Activated naive CD4-positive, alpha-beta T cell treated with anti-CD3 and anti-CD28 coated beads, Interleukin-2, amount 50 U/mL, for 72 hours (primary cell): ENCODE measurements around the gene CYTH1. TPM values are rescaled to one million over a fixed set of nuclear protein-coding genes. Genes with fewer than 3 reads are reported as not detected.

Experiments
- ATAC-seq, 2 donors: fragments of 150-1000 bp; cut with Tn5 transposase; 2 replicates each; pipeline ENCODE4 v1.10.0; 2021; ENCODE audit warnings: mild to moderate bottlenecking in 2 of 2, moderate library complexity in 2 of 2
- DNase-seq, 2 donors: peaks; one replicate each; pipeline ENCODE4 v3.0.0; 2021 to 2022; ENCODE audit warnings: low spot score in 2 of 2
- H3K27ac Mint-ChIP-seq, 2 donors: one replicate each; pipeline ENCODE4 v1.8.0; 2022; ENCODE audit warnings: mild to moderate bottlenecking in 2 of 2, mixed read lengths in 2 of 2
- H3K36me3 Mint-ChIP-seq, 2 donors: one replicate each; pipeline ENCODE4 v1.8.0; 2022; ENCODE audit warnings: mixed read lengths in 2 of 2
- H3K9me3 Mint-ChIP-seq, 2 donors: one replicate each; pipeline ENCODE4 v1.8.0; 2022; ENCODE audit warnings: mixed read lengths in 2 of 2
- total RNA-seq, 2 donors: library from RNA; stranded (reverse); gene quantifications; one replicate each; pipeline ENCODE4 v1.2.3, GENCODE V29; 2022

CYTH1 gene
- total RNA-seq, 2 donors from 2014 or later, result 82.6 to 148 TPM

DNA sequence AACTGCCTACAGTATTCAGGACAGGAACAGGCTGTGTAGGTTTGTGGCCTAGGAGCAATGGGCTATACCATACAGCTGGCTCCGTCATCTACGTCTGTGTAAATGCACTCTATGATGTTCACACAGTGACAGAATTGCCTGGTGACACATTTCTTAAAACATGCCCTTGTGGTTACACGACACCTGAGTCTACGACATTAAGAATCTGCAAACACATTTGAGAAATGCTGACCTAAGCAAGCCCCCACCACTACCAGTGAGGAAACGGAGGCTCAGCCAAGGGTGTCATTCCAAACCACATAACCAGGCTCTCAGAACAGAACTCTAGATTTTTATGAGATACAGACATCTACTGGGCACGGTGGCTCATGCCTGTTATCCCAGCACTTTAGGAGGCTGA, 35.0 kb upstream of the CYTH1 start:
- Mint-ChIP-seq H3K9me3 (no peaks in the 10 kb centered on the region), H3K36me3 (peaks cover 29 to 30% of the 10 kb centered on the region in 2 donors), H3K27ac (peak overlapping the region; percentile 66 to 92)
- ATAC-seq (peak; percentile 93 to 96), DNase-seq (peak in 1 of 2 donors; percentile 36)

DNA sequence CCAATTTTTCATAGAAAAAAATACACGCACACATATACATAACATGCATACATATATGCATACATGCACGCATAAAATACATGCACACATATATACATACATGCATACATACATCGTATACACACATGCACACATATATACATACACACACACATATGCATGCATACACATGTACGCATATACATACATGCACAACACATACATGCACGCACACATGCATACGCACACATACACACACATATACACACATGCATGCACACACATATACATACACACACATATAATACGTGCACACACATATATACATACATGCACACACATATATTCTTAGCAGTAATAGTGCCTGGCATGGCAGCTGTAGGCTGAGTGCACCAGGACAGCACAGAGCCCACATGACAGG, 33.6 kb upstream of the CYTH1 start:
- no peak overlapping the region for H3K27ac Mint-ChIP-seq
- DNase-seq, result no peak
- no peaks in the 10 kb centered on the region for H3K9me3 Mint-ChIP-seq
- H3K36me3 Mint-ChIP-seq, result peaks cover 25 to 35% of the 10 kb centered on the region in 2 donors
- no peak for ATAC-seq

DNA sequence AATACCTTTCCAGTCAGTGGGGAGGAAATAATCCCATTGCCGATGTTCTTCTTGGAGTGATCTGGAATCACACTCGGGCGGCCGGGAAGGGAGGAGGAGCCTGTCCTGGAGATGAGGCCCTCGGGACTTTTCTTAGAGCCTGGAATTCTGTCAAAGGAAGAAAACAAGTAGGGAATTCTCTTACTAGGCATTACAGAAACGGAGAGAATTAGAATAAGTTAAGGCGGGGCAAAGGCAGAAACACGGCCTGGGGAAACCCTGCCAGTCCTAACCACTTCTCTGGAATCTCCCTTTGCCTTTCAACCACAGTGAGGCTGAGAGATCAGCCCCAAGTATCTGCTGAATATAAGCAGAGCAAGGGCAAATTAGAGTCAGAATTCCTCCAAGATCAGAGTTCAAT, 30.8 kb upstream of the CYTH1 start:
- H3K36me3 Mint-ChIP-seq, result peaks cover 13 to 32% of the 10 kb centered on the region in 2 donors
- H3K27ac Mint-ChIP-seq, result peak overlapping the region; percentile 24 to 36
- DNase-seq (no peak), ATAC-seq (no peak)
- H3K9me3 Mint-ChIP-seq, result no peaks in the 10 kb centered on the region

DNA sequence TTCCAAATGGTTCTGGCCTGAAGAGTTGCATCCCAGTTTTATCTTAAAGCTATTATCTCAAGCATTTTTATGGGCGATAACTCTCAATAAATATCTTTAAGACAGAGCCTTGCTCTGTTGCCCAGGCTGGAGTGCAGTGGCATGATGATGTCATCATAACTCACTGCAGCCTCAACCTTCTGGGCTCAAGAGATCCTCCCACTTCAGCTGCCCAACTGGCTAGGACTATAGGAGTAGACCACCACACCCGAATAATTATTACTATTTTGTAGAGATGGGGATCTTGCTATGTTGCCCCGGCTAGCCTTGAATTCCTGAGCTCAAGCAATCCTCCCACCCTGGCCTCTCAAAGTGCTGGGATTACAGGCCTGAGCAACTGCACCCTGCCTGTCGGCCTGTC, 26.1 kb upstream of the CYTH1 start:
- H3K27ac Mint-ChIP-seq, result peak overlapping the region in 1 of 2 donors; percentile 44

DNA sequence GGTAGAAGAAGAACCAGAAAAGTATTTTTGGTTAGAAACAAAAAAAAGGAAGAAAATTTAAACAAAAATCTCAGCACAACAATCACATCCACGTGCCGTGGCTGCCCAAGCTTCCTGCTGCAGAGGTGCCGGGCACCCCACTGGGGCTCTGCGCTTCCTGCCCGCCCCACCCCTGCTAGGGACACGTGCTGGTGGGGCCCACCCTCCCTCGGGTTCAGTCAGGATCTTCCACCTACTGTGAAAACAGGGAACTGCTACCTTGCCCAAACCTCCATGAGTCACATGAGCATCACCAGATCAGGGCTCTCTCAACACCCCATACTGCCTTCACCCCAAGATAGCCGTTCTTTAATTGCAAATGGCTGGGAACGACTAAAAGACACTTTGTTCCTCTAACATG, 24.4 kb upstream of the CYTH1 start:
- ATAC-seq, result peak; percentile 37 to 52
- H3K27ac Mint-ChIP-seq, result peak overlapping the region; percentile 78 to 86
- no peak for DNase-seq
- no peaks in the 10 kb centered on the region for H3K9me3 Mint-ChIP-seq
- H3K36me3 Mint-ChIP-seq, result peaks cover 35 to 41% of the 10 kb centered on the region in 2 donors

More for the DNA sequence above, 26.1 kb upstream of the CYTH1 start:
- DNase-seq (no peak), ATAC-seq (no peak)
- Mint-ChIP-seq H3K9me3 (no peaks in the 10 kb centered on the region), H3K36me3 (peaks cover 35 to 41% of the 10 kb centered on the region in 2 donors)

DNA sequence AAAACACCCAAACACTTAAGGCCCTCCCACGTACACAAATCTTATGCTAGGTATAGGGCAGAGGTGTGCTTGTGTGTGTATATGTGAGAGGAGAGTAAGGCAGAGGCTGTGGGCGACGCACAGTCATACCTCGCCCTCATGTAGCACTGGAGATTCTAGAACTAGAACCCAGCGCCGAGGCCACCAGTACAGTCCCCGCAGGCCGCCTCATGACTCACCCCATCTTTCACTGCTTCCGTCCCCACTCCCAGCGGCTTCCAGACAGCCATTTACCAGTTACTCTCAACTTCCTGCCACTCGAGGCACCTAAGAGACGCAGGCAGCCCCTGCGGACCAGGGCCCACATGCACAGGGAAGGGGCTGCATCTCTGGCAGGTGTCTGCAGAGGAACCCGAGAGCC, 23.2 kb upstream of the CYTH1 start:
- ATAC-seq (peak; percentile 92 to 96), DNase-seq (peak; percentile 47 to 76)
- peak overlapping the region; percentile 85 to 86 for H3K27ac Mint-ChIP-seq
- peaks cover 31 to 41% of the 10 kb centered on the region in 2 donors for H3K36me3 Mint-ChIP-seq
- H3K9me3 Mint-ChIP-seq, result no peaks in the 10 kb centered on the region

DNA sequence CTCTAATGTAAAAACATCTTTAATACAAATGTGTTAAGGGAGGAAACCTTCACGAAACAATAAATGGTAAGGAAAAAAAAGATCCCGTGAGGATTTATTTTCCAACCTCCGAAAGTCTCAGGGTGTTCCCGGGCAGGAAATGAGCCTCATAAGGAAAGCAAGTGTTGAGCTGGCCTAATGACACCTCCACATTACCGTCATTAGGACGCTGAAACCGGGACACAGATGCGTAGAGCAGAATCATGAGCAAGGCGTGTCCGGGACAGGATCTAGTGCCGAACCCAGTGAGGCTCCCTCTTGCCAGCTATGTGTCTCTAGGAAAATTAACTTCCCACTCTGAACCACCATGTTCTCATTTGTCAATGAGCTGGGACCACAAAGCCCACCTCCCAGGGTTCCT, 22.7 kb upstream of the CYTH1 start:
- DNase-seq, result no peak
- Mint-ChIP-seq H3K36me3 (peaks cover 31 to 41% of the 10 kb centered on the region in 2 donors), H3K27ac (peak overlapping the region; percentile 85 to 86), H3K9me3 (no peaks in the 10 kb centered on the region)
- ATAC-seq, result peak; percentile 18 to 47

DNA sequence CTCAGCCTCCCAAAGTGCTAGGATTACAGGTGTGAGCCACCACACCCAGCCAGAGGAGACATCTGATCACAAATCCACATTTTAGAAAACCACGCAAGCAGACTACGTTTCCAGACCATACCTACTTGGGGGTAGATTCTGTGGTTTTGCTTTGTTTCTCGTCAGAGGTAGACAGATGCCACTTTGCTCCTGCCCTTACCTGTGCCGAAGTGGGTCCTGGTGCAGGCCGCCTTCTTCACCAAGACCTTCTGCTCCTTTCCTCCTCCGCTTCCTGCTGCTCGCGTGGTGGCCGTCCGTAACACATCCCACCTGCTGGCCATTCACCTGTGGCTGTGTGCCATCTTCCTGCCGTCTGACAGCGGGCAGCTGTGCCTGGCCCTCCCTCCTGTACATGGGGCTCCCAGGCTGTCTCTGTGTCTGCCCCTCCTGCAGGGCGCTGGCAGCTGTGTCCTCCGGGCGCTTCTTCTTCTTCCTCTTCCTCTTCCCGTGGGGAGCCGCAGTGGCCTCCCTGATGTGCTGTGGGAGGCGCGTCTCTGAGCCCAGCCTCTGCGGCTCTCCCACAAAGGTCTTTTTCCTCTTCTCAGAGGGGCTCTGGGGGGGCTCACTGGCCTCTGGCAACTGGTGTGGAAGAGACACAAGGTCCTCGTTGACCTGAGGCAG, 21.2 kb upstream of the CYTH1 start:
- H3K9me3 Mint-ChIP-seq, result no peaks in the 10 kb centered on the region
- DNase-seq (no peak), ATAC-seq (no peak)
- peak overlapping the region; percentile 69 to 87 for H3K27ac Mint-ChIP-seq
- H3K36me3 Mint-ChIP-seq, result peaks cover 31 to 45% of the 10 kb centered on the region in 2 donors

DNA sequence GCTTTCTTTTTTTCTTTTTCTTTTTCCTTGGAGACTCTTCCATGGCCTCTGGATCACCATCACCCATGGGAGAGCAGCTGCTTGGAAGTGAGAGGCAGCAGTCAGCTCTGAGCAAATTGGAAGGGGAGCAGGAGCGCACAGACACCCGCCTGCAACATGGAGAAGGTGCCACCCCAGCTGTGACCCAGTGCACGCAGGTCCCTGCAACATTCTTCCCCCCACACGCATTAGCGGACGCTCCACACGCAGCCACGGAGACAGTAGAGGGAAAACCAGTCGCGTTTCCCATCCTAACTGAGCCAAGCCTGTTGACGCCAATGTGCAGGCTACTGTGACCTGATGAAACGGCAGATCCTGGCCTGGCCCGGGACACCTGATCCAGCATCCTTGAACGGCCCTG, 20.4 kb upstream of the CYTH1 start:
- H3K27ac Mint-ChIP-seq, result peak overlapping the region in 1 of 2 donors; percentile 69
- H3K36me3 Mint-ChIP-seq, result peaks cover 31 to 51% of the 10 kb centered on the region in 2 donors
- no peak for ATAC-seq
- no peak for DNase-seq
- no peaks in the 10 kb centered on the region for H3K9me3 Mint-ChIP-seq

DNA sequence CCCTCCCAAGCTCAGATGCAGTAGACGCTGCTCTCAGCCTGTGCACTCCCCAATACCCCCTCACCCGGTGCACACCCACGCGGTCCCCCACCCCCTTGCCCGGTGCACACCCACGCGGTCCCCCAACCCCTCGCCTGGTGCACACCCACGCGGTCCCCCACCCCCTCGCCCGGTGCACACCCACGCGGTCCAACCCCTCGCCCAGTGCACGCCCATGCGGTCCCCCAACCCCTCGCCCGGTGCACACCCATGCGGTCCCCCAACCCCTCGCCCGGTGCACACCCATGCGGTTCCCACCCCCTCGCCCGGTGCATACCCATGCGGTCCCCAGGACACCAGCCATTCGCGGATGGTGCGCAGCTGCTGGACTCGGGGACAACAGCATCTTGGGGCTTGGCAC, 19.9 kb upstream of the CYTH1 start:
- Mint-ChIP-seq H3K36me3 (peaks cover 31 to 51% of the 10 kb centered on the region in 2 donors), H3K9me3 (no peaks in the 10 kb centered on the region), H3K27ac (peak overlapping the region; percentile 47 to 75)
- ATAC-seq, result no peak
- DNase-seq, result no peak

DNA sequence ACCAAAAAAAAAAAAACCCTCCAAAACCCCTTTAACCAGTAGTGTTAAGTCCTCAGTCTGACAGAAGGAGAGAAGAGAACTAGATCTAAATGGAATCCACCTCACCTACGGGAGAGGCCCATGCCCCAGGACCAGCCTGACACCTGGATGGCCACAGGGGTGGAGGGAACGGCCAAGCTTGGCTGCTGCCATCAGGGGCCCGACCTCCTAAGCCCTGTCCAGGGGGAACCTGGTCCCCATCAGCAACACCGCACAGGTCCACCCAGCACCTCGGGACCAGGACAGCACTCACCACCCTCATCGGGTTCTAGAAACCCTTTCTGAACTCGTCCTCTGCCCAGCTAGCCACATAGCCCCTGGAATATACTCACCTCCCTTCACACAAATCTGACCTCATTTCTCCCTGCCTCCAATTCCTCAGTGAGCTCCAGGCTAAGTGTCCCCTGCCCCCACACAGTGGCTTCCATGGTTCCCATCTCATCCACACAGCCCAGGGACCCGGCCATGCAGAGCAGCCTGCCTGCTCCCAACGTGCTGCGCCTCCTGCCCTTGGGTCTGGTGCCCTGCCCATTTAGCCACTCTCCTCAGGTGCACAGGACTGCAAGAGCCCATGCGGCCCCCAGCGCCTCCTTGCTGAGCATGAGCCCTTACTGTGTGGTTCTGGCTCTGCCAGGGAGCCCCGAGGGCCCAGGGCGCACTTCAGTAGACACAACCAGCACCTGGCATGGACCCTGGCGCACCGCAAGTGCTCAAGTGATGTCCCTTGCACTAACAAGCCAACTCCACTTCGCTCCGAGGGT, 18.3 kb upstream of the CYTH1 start:
- no peak for ATAC-seq
- peak overlapping the region; percentile 73 to 96 for H3K27ac Mint-ChIP-seq
- H3K36me3 Mint-ChIP-seq, result peaks cover 15 to 35% of the 10 kb centered on the region in 2 donors
- no peak for DNase-seq
- H3K9me3 Mint-ChIP-seq, result no peaks in the 10 kb centered on the region

DNA sequence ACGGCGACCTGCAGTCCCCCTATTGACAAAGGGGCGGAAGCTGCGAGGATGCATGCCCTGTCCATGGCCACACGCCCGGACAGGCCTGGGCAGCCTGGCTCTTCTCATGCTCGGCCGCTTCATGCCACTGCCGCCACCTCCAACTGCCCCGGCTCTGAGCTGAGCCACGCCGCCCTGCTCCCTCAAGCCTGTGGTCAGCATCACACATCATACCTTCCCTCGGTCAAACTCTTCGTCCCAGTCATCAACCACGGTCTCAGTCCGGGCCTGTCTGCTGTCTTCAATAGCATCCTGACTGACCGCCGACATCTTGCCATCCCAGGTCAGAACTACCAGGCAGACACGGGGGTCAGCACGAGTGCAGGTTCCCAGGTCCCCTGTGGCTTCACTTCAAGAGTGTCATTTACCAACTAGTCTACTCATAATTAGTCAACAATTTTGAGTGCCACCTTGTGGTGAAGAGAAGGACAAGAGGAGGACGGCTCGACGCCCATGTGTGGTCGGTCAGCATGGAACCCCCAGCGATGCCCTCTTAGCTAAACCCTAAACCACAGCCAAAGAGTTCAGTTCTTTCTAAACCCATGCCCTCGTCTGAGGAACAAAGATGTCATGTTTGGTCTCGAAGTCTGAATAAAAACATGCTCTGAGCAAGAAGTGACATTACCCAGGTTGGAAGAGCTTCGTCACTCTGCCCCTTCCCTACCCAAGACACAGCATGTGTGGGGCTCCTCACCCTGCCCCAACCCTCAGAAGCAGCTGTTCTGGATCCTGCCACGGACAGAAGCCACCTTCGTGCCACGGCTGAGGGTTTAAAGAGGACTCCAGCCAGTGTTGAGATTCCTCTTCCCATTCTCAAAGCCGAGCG, 16.9 kb upstream of the CYTH1 start:
- H3K9me3 Mint-ChIP-seq, result no peaks in the 10 kb centered on the region
- peak overlapping the region; percentile 73 to 92 for H3K27ac Mint-ChIP-seq
- ATAC-seq (peak; percentile 42 to 57), DNase-seq (no peak)
- H3K36me3 Mint-ChIP-seq, result peaks cover 9 to 36% of the 10 kb centered on the region in 2 donors

DNA sequence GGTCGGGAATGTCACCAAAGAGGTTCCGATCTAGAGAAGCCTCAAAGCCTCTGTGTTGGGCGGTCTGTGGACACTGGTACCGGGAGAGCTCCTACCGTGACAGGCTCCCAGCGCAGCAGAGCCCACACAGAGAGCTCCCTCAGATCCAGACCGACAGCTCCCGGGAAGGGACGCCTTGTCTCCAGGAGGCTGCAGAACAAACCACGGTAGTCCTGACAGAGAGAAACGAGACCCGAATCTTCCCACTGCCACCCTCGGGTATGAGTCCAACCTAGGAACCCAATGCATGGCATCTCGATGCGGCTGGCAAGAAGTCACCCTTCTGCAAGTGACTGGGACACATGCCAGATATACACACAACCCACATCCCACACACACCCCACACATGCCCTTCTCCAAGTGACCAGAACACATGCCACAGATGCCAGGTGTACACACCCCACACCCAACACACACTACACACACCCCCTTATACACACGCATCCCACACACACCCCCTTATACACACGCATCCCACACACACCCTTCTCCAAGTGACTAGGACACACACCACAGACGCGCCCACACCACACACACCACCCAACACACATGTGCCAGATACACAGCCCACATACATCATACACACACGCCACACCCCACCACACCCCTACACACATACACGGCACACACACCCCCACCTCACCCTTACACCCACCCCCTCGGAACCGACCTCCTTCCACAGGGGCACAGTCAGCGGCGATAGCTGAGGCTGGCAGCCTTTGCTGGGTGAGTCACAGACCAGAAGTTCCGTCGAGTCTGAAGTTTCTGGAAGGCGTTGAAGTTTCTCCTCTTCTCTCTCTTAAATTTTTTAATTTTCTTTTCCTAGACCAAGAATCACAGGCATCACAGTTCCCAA, 15.9 kb upstream of the CYTH1 start:
- DNase-seq (no peak), ATAC-seq (no peak)
- H3K36me3 Mint-ChIP-seq, result peaks cover 9 to 35% of the 10 kb centered on the region in 2 donors

DNA sequence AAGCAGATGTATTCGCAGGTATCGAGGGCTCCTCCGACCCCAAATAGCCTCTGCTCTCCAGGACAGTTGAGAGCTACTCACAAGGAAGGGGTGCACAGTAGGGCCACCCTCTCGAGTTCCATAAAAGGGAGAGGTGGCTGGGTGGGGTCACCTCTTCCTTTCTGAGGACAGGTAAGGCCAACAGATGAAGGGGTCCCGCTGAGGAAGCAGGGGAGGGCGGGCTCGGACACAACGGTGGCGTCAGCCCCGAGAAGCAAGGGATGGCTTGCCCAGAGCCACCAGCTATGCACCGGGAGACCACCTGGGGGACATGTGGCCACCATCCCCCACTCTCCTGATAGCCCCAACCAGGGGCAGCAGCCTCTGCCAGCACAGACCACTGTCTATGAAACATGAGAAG, 15.1 kb upstream of the CYTH1 start:
- Mint-ChIP-seq H3K36me3 (peaks cover 9 to 33% of the 10 kb centered on the region in 2 donors), H3K9me3 (no peaks in the 10 kb centered on the region), H3K27ac (no peak overlapping the region)
- no peak for DNase-seq
- no peak for ATAC-seq

More for the DNA sequence above, 15.9 kb upstream of the CYTH1 start:
- no peaks in the 10 kb centered on the region for H3K9me3 Mint-ChIP-seq
- H3K27ac Mint-ChIP-seq, result peak overlapping the region; percentile 45 to 73

DNA sequence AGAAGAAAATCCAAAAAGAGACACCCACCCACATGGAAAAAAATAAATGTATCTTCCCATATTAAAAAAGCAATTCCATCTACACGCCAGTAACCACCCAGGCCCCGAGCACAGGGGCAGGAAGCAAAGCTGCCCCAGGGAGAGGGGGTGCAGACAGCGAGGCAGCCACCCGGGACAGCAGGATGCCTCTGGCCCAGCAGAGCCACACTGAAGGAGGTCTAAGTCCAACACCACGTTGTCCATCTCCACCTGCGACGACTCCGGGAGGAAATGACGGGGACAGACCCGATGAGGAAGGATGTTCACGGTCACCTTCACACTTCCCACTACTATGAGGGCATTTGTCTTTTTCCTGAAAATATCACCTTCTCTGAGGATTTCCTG, 14.4 kb upstream of the CYTH1 start:
- no peak for DNase-seq
- Mint-ChIP-seq H3K9me3 (no peaks in the 10 kb centered on the region), H3K36me3 (peaks cover 9 to 39% of the 10 kb centered on the region in 2 donors), H3K27ac (peak overlapping the region in 1 of 2 donors; percentile 27)
- no peak for ATAC-seq
